HL-60/S4 treated with retinoic acid at 250 ng/mL for 4 days and 3 days (cell line): ENCODE data around the gene GCH1.
"Not testable (repeated sequence)": the region's sequence is repeated elsewhere in the genome, so short reads cannot be mapped to it uniquely, and the experiment has no call there.

ENCODE experiments used
- in situ Hi-C: fragments of 300-500 bp; cut with MboI; formaldehyde crosslinking; loops from 2 replicates; pipeline ENCODE4 v1.7.0; 2022; ENCODE audit warnings: low sequenced_read_pairs

The GCH1 gene

DNA sequence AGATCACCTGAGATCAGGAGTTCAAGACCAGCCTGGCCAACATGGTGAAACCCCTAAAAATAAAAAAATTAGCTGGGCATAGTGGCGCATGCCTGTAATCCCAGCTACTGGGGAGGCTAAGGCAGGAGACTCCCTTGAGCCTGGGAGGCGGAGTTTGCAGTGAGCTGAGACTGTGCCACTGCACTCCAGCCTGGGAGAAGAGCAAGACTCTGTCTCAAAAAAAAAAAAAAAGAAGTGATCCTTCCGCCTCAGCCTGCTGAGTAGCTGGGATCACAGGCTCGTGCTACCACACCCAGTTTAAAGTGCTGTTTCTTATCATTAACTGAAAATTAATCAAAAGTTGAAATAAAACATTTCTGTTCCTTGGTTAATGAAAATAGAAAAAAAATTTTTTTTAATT lies 6.3 kb upstream of the GCH1 start:
- in situ Hi-C loops, result not testable (repeated sequence)

DNA sequence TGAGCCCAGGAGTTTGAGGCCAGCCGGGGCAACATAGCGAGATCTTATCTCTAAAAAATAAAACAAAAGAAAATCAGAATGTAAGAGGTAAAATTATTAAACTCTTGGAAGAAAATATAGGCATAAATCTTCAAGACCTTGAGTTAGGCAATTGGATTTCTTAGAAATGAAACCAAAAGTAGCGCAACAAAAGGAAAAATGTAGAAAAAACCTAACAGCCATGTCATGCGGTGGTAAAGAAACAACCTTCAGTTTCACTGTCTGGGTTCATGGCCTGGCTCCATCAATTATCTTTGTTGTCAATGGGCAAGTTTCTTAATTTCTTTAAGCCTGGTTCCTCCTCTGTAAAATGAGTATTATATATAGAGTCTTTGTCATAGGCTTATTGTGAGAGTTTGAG lies 5.6 kb upstream of the GCH1 start:
- in situ Hi-C loops, result no loop called here

DNA sequence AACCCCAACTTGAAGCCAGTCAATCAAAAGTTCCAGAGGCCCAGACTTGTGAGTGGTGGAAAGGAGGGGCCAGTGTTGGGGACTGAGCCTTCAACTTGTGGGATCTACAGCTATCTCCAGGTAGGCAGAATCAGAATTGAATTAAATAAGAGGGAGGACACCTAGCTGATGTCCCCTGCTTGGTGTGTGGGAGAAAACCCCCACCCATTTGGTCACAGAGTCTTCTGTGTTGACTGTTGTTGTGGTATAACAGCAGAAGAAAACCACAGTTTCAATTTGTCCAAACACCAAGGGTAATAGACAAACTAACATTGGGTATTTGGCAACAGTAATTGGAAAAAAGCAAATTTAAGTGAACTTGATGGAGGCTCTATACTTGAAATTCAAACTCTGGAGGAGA lies 3.4 kb upstream of the GCH1 start:
- in situ Hi-C loops, result no loop called here

DNA sequence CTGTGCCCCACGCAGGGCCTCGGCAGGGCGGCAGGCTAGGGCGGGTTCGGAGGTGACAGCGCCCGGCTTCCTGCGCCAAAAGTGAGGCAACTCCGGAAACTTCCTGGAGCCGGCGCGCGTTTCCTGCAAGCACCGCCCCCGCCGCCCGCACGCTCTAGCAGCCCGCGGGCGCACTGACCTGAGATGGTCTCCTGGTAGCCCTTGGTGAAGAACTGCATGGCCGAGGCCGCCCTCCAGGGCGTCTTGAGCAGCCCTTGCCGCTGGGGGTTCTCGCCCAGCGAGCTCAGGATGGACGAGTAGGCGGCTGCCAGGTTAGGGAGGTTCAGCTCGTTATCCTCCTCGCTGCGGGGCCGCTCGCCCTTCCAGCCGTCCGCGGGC lies 494 bp downstream of the GCH1 start:
- in situ Hi-C loops, result no loop called here

DNA sequence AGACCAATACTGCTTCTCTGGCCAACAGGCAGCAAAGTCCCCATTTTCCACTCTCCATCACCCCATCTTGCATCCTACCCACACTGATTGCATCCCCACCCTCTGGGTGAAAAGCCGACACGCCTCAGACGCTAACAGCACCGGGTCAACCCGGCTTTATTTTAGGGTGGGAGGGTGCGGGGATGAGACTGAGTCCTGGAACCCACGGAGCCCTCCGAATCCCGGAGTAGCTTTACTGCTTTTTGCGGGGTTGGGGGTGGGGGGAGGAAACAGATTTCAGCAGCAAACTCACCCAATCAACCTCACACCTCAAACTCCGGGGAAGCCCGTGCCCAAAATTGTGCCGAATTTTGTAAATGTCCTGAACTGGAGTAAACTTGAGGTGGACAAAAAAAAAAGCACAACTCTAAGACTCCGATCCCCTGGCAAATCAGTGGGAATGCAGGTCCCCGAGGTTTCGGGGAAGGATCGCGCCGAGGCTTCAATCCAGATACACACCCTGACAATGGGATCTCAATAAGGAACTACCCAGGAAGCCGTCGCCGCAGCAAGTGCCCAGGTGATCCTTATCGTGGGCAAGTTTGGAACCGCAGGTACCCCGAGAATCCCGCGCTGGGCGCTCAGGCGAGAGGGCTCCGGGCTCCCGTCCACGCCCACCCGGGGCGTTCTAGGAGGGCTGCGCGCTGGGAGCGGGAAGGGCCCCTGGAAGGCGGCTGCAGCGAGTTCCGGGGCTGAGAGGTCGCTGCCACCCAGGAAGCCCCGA lies 1.1 kb downstream of the GCH1 start:
- in situ Hi-C loops, result no loop called here

DNA sequence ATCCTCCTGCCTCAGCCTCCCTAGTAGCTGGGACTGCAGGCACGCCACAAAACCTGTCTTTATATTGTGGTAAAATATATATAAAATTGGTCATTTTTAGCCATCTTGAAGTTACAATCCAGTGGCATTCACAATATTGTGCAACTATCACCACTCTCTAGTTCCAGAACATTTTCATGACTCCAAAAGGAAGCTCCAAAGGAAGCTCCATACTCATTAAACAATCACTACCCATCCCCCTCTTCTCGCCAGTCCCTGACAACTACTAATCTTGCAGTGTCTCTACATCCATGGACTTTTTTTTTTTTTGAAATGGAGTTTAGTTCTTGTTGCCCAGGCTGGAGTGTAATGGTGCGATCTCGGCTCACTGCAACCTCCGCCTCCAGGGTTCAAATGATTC lies 3.1 kb downstream of the GCH1 start:
- in situ Hi-C loops, result no loop called here

DNA sequence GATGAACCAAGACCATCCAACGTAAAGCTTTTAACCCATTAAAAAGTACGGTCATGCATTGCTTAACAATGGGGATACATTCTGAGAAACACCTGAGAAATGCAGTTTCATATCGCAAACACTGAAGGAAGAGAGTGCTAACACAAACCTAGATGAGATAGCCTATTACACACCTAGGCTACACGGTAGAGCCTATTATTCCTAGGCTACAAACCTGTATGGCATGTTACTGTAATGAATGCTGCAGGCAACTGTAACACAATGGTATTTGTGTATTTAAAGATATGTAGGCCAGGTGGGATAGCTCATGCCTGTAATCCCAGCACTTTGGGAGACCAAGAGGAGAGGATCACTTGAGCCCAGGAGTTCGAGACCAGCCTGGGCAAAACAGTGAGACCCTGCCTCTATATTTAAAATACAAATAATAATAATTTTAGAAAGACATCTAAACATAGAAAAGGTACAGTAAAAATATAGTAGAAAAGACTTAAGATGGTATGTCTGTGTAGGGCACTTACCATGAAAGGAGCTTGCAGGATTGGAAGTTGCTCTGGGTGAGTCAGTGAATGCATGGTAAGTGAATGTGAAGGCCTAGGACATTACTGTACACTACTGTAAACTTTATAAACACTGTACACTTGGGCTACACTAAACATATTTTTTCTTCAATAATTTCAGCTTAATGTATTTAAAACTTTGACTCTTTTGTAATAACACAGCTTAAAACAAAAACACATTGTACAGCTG lies 4.6 kb downstream of the GCH1 start:
- in situ Hi-C loops, result not testable (repeated sequence)

DNA sequence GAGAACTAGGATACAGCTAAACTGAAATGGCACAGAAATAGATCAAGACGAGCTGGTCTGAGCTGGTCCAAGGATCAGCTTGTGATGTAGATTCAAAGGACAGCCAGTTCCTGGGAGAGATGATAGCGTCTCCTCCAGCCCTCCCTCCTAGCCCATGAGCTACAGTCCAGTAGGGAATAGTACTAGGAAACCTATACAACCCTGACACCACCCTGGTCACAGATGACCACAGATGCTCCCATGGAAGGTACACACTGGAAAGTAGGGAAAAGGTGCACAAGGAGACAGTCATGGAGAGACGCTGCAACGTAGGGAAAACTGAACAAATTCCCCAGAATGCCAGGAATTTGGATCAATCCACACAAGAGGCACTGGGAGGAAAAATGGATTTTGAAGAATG lies 6.9 kb downstream of the GCH1 start:
- in situ Hi-C loops, result no loop called here

DNA sequence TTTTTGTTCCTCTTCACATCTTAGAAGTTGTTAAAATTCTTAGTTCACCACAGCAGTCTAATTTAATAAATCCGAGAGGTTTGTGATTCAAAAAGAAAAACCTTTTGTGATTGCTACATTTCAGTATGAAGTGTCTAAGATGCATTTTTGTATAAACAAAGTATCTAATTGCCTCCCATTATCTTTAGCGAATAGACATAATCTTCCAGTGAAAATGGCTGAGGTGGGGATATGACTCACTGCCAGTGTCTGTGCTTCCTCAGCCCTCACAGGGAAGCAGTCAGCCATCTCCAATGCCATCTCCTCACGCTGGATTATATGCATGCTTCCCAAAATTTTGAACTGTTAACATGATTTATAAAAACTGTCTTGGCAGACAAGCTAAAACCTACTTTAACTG lies 7.6 kb downstream of the GCH1 start:
- in situ Hi-C loops, result no loop called here

DNA sequence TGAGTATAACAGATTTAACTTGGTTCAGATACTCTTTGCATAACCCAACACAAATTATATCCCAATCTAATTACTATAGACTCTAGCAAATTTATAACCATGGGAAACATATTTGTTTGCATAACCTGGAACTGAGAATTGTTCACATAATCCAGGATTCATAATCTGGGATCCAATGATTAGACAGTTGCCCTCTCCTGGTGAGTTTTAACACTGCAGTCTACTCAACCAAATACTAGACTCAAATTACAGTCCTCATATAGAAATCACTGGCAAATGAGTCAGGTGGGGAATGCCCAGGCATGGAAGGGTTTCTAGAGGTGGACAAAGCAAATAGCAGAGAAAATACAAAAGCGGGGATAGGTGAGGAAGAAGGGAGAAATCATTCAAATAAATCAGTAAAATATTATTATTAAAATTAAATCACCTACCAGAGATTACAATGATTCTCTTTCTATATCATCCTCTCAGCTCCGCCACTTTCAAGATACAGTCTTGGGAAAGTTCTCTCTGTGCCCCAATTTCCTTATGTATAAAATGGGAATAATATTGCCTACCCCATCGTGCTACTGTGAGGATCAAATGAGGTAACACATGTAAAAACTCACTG lies 9.4 kb downstream of the GCH1 start:
- in situ Hi-C loops, result no loop called here

DNA sequence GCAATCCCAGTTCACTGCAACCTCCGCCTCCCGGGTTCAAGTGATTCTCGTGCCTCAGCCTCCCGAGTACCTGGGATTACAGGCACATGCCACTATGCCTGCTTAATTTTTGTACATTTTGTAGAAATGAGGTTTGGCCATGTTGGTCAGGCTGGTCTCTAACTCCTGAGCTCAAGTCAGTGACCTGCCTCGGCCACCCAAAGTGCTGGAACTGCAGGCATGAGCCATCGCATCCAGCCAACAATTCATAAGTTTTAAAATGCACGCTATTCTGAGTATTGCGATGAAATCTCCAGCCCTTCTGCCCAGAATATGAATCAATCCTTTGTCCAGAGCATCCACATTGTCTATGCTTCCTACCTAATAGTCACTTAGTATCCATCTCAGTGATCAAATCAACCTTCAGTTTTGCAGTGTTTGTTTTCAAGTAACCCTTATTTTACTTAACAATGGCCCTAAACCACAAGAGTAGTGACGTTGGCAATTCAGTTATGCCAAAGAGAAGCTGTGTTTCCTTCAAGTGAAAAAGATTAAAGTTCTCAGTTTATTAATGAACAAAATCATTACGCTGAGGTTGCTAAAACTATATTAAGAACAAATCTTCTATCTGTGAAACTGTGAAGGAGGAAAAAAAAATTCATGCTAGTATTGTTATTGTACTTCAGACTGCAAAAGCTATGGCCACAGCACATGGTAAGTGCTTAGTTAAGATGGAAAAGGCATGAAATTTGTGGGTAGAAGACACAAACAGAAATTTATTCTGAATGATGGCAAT lies 11.0 kb downstream of the GCH1 start:
- in situ Hi-C loops, result no loop called here

DNA sequence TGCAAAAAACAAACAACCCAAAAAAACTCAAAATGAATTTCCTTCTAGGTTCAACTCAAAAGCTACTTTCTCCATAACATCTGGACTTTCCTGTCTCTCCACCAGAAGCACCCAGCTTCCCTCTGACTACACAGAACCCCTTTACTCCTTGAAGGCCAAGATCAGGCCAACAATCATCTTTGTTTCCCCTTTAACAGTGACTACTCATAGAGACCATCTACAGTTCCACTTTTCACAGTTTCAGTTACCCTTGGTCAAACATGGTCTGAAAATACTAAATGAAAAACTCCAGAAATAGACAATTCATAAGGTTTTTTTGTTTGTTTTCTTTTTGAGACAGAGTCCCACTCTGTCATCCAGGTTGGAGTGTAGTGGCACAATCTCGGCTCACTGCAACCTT lies 11.8 kb downstream of the GCH1 start:
- in situ Hi-C loops, result no loop called here

DNA sequence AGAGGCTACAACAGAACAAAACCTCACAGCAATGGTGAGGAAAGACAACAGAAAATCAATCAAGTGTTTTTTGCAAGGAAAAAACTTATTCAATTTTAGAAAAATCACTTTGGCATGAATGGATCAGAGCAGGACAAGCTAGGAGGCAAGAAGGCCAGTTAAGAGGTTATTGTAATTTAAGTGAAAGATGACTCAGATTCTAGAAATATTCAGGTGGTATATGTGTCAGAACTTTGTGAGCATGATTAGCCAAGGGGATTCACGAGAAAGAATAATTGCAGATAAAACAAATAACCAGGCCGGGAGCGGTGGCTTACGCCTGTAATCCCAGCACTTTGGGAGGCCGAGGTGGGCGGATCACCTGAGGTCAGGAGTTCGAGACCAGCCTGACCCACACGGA lies 12.7 kb downstream of the GCH1 start:
- in situ Hi-C loops, result no loop called here

DNA sequence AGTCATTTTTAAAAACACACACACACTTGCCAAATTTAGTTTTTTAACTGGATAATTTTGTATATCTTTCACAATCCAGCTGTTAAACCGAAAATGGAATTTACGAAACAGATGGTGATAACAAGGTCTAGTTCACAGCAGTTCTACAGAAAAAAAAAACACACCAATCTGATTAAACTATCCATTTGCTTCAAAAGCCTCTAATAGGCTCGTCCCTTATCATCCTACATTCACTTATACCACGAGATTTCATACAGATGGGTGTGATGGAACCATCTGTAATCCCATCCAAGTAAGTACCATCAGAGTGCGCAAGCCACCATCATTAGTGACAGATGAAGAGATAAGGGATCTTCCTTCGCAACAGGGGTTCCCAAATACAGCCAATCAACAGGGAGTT lies 20.1 kb downstream of the GCH1 start:
- in situ Hi-C loops, result no loop called here

DNA sequence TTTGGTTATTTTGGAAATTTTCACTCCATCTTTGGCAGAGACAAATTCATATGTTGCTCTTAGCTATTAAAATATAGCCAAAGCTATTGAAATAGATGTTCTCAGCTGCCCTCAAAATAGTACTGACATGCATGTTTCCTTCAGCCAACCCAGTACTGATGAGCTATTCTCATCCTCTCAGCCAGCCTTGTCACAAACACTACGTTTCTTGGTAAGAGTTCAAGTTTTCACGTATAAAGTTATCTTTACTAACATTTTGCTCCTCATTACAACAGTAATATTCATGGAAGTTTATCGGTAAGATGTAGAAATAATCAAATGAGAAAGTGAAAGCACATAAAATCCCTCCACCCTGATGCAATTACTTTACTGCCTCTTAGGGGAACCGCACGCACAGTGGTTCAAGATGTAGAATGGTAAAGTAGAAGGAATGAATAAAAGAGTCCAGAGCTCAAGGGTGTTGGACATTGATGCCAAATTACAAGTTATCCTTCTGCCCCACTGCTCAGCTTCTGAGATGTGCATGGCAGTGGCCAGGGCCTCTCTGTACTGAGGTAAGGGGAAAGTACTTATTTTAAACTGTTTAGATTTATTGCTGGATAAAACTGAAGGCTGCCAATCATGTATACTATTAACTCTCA lies 20.7 kb downstream of the GCH1 start:
- in situ Hi-C loops, result no loop called here

DNA sequence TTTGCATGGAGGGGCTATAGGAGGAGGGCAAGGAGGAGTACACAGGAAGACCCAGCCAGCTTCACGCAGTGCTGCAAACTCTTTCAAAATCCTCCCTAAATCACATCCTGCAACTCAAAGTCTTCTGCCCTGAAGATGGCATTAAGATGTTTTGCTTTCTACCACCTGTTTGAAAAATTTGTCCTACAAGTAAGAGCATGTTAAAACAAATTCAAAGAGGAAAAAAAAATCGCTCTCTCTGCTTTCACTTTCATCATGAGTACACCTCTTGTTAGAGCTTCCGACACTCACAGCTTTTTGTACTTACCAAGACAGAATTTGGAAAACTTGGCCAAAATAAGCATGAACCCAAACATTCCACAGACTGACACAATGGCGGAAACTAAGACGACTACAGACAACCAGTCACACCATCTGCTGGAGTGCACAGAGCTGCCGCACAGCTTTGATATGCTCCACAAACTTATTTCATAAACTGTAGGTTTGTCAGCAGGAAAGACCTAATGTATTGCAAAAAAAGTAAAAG lies 21.3 kb downstream of the GCH1 start:
- in situ Hi-C loops, result no loop called here

DNA sequence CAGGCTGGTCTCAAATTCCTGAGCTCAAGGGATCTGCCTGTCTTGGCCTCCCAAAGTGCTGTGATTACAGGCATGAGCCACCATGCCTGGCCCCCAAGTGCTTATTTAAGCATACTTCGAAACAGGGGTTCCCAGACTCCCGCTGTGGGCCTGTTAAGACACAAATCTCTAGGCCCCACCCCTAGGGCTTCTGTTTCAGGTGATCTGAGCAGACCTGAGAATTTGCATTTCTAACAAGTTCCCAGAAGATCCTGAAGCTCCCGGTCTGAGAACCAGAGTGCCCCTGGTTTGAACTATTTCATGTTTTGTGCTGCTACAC lies 25.0 kb downstream of the GCH1 start:
- in situ Hi-C loops, result no loop called here

DNA sequence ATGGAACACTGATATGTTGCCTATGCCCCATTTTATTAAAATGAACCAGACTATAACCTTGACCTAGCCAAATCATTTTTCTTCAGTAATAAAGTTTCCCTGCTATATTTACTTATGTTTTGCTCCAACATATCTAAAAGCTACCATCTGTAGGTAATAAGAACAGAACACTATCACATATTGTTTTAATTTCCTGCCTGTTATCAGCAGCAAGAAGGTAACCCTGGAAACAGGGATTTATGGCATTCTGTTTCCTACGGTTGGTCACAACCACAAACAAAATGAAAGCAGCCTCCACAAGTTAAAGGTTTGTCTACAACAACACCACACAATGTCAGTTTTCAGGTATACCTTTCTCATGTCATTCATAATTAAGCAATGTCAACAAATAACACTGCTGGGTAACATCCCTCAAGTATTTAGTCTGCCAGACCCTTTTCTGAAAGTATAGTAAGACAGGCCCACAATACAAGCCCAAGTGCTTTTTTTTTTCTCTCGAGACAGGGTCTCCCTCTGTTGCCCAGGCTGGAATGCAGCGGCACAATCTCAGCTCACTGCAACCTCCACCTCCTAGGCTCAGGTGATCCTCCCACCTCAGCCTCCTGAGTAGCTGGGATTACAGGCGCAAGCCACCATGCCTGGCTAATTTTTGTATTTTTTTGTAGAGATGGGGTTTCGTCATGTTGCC lies 25.5 kb downstream of the GCH1 start:
- in situ Hi-C loops, result no loop called here

DNA sequence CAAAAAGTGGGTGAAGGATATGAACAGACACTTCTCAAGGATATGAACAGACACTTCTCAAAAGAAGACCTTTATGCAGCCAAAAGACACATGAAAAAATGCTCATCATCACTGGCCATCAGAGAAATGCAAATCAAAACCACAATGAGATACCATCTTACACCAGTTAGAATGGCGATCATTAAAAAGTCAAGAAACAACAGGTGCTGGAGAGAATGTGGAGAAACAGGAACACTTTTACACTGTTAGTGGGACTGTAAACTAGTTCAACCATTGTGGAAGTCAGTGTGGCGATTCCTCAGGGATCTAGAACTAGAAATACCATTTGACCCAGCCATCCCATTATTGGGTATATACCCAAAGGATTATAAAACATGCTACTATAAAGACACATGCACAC lies 27.0 kb downstream of the GCH1 start:
- in situ Hi-C loops, result not testable (repeated sequence)
